Glomerular endothelial cell (primary cell): Measurements from ENCODE around the gene WNT3A. TPM values are rescaled to one million over a fixed set of nuclear protein-coding genes. Genes with fewer than 3 reads are reported as not detected.

Source experiments
- DNase-seq: peaks from one replicate; pipeline ENCODE4 v3.0.0-alpha.2; 2011; ENCODE audit warnings: low read depth, low spot score; ENCODE audit errors: extremely low read depth
- total RNA-seq: library from RNA; depleted of rRNA; stranded (reverse); fragments of >200 nt; gene quantifications from 2 replicates; pipeline ENCODE4 v1.2.3, GENCODE V29; 2015

Gene WNT3A
- total RNA-seq, 1 donor from 2014 or later, result not detected

GRCh38 chr1:228046421-228047182 lies 39.8 kb downstream of the WNT3A start:
- no peak for DNase-seq

GRCh38 chr1:228047183-228047466 lies 40.3 kb downstream of the WNT3A start:
- DNase-seq, result no peak

GRCh38 chr1:228048120-228048519 lies 41.3 kb downstream of the WNT3A start:
- DNase-seq, result no peak

- no peak for DNase-seq
Observed at GRCh38 chr1:228048659-228049298, 42.0 kb downstream of the WNT3A start.

GRCh38 chr1:228050571-228051231 lies 43.9 kb downstream of the WNT3A start:
- DNase-seq, result no peak

- DNase-seq, result no peak
Observed at GRCh38 chr1:228058172-228058948, 51.6 kb downstream of the WNT3A start.

- DNase-seq, result no peak
Observed at GRCh38 chr1:228058949-228059633, 52.3 kb downstream of the WNT3A start.

GRCh38 chr1:228059634-228060457 lies 53.0 kb downstream of the WNT3A start:
- DNase-seq, result no peak

GRCh38 chr1:228060458-228061190 lies 53.8 kb downstream of the WNT3A start:
- no peak for DNase-seq

- no peak for DNase-seq
Observed at GRCh38 chr1:228061411-228062084, 54.8 kb downstream of the WNT3A start.

- DNase-seq, result no peak
Observed at GRCh38 chr1:228062085-228062791, 55.4 kb downstream of the WNT3A start.

- DNase-seq, result no peak
Observed at GRCh38 chr1:228062812-228063211, 56.0 kb downstream of the WNT3A start.

- no peak for DNase-seq
Observed at GRCh38 chr1:228063251-228064191, 56.7 kb downstream of the WNT3A start.

- DNase-seq, result no peak
Observed at GRCh38 chr1:228064296-228064695, 57.5 kb downstream of the WNT3A start.

- no peak for DNase-seq
Observed at GRCh38 chr1:228064741-228065542, 58.1 kb downstream of the WNT3A start.
